Effector memory CD8-positive, alpha-beta T cell (primary cell): ENCODE data around the gene CST6.

Experiments
- ATAC-seq: fragments of 150-1000 bp; cut with Tn5 transposase; replicated peaks from 2 replicates; pipeline ENCODE4 v1.10.0; 2021; ENCODE audit warnings: mild to moderate bottlenecking, moderate library complexity
- DNase-seq, 3 experiments: peaks; one replicate each; pipeline ENCODE4 v3.0.0; 2021
- H3K27ac Mint-ChIP-seq, 2 donors: one replicate each; pipeline ENCODE4 v1.8.0; 2022; ENCODE audit warnings: mild to moderate bottlenecking in 2 of 2, mixed read lengths in 2 of 2, moderate library complexity in 2 of 2
- H3K27me3 Mint-ChIP-seq, 2 donors: one replicate each; pipeline ENCODE4 v1.8.0; 2022; ENCODE audit warnings: mixed read lengths in 2 of 2
- H3K36me3 Mint-ChIP-seq: one replicate; pipeline ENCODE4 v1.8.0; 2022; ENCODE audit warnings: mild to moderate bottlenecking, moderate library complexity, mixed read lengths; ENCODE audit not compliant: insufficient read depth
- H3K4me1 Mint-ChIP-seq, 2 donors: one replicate each; pipeline ENCODE4 v1.8.0; 2022; ENCODE audit warnings: low read depth in 2 of 2, mixed read lengths in 2 of 2
- H3K4me3 Mint-ChIP-seq, 2 donors: one replicate each; pipeline ENCODE4 v1.8.0; 2022; ENCODE audit warnings: mild to moderate bottlenecking in 2 of 2, mixed read lengths in 2 of 2, moderate library complexity in 2 of 2
- H3K9me3 Mint-ChIP-seq, 2 donors: one replicate each; pipeline ENCODE4 v1.8.0; 2022; ENCODE audit warnings: mixed read lengths in 2 of 2

CST6 gene

DNA sequence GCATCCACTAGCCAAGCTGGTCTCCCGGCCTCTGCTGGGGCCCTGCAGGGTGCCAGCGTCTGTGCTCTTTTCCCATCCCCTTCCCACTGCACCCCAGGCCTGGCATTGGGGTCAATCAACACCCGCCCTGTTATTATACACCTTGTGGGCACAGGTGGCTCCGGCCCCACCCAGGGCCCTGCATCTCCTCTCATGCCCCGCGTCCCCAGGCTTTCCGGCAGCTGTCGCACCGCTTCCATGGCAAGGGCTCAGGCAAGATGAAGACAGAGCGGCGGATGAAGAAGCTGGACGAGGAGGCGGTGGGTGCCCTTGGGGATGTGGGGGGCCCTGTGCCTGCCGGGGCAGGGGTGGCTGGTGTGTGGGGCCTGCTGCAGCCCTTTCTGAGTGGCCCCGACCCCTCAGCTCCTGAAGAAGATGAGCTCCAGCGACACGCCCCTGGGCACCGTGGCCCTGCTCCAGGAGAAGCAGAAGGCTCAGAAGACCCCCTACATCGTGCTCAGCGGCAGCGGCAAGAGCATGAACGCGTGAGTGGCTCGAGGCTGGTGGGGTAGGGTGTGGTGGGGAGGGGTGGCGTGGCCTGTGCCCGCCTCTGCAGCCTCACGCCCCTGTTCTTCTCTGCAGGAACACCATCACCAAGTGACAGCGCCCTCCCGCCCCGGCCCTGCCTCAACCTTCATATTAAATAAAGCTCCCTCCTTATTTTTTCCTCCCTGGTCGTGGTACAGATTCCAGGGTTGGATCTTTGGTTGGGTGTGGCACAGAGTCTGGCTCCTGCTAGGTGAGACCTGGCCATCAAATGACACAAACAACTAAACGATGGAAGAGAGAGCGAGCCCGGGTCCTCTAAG lies 33.2 kb upstream of the CST6 start:
- H3K27ac Mint-ChIP-seq = peak overlapping the region in 1 of 2 donors; percentile 82

DNA sequence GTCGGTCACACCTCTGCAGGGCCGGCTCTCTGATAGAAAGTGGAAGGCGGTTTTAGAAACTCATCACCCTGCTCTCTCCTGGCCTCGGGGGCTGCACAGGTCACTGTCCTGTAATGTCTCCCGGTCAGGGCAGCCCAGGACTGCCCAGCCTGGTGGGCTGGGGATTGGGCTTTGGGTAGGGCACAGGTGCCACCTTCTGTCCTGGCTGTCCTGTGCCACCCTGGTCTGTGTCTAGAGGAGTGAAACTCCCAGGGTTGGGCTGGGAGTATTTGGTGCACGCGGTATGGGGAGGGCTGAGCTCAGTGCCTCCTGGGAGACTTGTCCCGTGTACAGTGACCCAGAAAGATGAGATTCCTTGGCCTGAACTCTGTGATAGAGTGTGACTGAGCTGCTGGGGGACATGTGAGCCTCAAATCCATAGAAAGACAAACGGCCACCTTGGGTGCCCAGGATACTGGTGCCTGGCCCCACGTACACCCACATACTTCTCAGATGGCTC lies 32.5 kb upstream of the CST6 start:
- no peaks in the 10 kb centered on the region for H3K27me3 Mint-ChIP-seq
- no peaks in the 10 kb centered on the region for H3K9me3 Mint-ChIP-seq
- peak overlapping the region in 1 of 2 donors; percentile 81 for H3K27ac Mint-ChIP-seq
- H3K4me1 Mint-ChIP-seq = peaks cover 6 to 8% of the 10 kb centered on the region in 2 donors
- DNase-seq (no peak), ATAC-seq (no peak)
- H3K4me3 Mint-ChIP-seq = no peak overlapping the region
- H3K36me3 Mint-ChIP-seq = peaks cover 51% of the 10 kb centered on the region

More for the DNA sequence above, 33.2 kb upstream of the CST6 start:
- DNase-seq = no peak
- no peaks in the 10 kb centered on the region for H3K27me3 Mint-ChIP-seq
- no peak for ATAC-seq
- H3K4me1 Mint-ChIP-seq = peaks cover 6 to 10% of the 10 kb centered on the region in 2 donors
- peaks cover 57% of the 10 kb centered on the region for H3K36me3 Mint-ChIP-seq
- no peak overlapping the region for H3K4me3 Mint-ChIP-seq
- H3K9me3 Mint-ChIP-seq = no peaks in the 10 kb centered on the region

DNA sequence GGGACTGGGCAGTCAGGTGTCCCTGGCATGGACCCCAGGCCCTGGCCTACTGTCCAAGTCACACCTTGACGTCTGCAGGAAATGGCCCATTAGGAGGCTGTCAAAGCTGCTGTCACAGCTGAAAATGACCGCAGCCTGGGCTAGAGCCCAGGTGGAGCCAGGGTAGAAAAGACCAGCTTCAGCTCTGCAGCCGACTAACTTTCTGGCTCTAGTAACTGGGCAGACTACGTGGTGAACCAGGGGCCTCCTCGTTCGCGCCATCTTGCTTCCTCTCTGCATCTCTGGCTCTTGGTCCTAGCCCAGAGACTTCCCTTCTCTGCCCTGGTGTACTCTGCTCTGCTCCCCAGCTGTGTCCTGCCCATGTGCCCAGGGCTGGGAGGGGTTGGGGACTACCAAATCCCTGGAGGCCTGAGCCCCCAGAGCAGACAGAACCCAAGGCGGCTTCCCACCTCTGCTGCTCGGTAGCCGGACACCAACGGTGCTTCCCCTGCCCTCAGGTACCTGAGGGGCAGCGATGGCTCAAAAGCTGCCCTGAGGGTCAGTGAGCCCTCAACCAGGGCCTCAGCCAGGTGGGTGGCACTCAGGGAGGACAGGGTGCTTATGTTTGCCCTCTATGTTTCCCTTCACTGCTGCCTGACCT lies 30.6 kb upstream of the CST6 start:
- Mint-ChIP-seq H3K27ac (no peak overlapping the region), H3K9me3 (no peaks in the 10 kb centered on the region), H3K4me3 (no peak overlapping the region), H3K36me3 (peaks cover 32% of the 10 kb centered on the region), H3K4me1 (peaks cover 0 to under 1% of the 10 kb centered on the region in 2 donors), H3K27me3 (no peaks in the 10 kb centered on the region)
- no peak for DNase-seq
- ATAC-seq = no peak

DNA sequence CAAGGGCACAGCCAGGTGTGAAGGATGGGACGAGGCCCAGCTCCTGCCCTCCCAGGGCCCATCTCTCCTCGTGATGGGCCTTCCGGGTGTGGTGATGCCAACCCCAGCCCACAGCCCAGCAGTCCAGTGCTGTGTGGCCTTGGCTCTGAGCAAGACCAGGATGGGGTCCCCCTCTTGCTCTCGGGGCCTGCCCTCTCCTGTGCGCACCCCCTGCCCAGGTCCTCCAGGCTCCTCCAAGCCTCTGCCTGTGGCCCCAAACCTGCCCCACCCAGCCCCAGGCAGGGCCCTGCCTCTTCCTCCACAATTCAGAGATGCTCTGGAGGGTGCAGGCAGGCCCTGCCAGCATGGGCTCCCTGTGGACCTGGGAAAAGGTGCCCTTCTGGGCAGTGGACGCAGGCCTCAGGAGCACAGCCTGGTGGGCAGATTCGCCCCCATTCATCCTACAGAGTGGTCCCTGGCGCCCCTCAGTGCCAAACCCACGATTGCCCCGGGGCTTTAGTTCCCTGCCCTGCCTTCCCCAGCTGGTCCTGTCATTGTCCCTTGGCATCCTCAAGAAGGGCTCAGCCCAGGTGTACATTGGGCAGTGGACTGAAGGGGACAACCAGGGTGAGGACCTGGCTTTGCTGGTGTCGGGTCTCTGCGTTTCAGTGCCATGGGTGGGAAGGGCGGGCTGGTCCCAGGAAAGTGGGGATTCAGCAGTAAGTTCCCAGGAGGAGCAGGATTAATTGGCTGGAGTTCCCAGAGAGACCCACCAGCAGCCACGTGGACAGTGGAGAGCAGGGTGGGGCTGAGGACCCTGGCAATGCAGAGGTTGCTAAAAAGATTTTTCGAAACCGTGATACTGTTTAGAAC lies 29.6 kb upstream of the CST6 start:
- Mint-ChIP-seq H3K27me3 (no peaks in the 10 kb centered on the region), H3K4me1 (no peaks in the 10 kb centered on the region), H3K9me3 (no peaks in the 10 kb centered on the region), H3K36me3 (peaks cover 28% of the 10 kb centered on the region), H3K4me3 (no peak overlapping the region), H3K27ac (no peak overlapping the region)
- DNase-seq (no peak), ATAC-seq (no peak)

DNA sequence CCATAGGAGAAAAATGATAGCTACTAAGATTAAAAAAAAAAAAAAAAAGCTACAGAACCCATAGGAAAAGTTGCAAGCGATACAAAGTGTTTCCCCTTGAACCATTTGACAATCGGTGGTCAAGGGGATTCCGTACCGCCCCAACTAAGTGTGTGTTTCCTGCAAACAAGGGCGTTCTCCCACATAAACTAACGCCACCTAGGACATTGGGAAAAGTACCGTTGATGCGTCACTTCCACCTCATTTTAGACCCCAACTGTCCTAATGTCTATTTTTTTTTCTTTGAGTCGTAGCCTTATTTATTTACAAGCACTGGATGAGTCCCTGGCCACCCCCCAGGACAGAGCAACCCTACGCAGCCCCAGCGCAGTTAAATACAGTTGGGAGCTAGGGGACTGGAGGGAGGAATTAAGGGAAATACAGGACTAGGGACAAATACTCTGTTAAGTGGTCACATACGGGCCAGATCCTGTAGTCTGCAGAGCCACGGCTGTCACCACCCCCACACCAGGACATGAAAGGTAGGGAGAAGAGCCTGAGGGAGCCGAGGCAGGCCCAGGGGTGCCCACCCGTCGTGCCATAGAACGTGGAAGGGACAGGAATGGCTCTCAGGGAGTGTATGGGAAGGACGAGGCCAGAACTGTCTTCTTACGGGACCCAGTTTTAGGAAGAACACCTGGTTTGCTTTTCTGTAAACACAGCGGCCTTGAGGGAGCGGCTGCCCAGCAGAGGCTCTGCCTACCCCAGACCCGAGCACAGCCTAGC lies 28.8 kb upstream of the CST6 start:
- Mint-ChIP-seq H3K4me3 (no peak overlapping the region), H3K27ac (peak overlapping the region in 1 of 2 donors; percentile 59), H3K4me1 (no peaks in the 10 kb centered on the region), H3K27me3 (no peaks in the 10 kb centered on the region), H3K36me3 (peaks cover 24% of the 10 kb centered on the region), H3K9me3 (no peaks in the 10 kb centered on the region)
- ATAC-seq (no peak), DNase-seq (no peak)

DNA sequence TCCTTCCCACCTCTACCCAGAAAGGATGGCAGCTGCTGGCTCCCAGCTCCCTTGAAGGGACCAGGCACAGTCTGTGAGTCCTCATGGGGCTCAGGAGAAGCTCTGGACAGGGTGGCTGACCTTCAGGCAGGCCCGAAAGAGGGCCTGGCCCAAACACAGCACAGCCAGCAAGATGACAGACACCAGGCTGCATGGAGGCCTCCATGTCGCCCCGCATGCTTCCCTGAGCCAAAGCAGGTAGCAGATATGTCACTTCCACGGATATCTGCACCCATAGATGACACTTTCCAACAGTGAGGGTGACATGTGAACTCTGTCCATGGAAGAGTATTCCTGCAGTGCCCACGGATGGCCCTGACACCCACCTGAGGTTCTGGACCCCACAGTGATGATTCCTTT lies 28.2 kb upstream of the CST6 start:
- Mint-ChIP-seq H3K4me3 (no peak overlapping the region), H3K36me3 (peaks cover 19% of the 10 kb centered on the region), H3K27ac (peak overlapping the region in 1 of 2 donors; percentile 59), H3K27me3 (no peaks in the 10 kb centered on the region), H3K9me3 (no peaks in the 10 kb centered on the region), H3K4me1 (no peaks in the 10 kb centered on the region)
- DNase-seq (no peak), ATAC-seq (no peak)

DNA sequence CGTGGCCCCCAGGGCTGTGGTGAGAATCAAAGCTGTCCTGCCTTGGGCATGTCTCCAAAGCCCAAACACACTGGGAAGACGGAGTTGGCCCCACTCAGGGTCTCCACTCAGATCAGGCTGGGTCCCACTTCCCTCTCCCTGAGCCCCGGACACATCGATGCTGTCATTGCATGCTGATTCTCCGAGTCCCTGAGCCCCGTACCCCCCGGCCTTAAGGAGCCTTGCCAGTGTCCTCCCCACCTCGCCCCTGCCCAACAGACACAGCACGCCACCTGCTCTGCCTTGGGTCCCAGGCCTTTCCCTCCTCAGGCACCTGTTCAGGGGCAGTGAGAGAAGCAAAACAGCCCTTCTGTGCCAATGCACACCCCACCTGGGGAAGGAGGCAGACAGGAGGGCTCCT lies 24.5 kb upstream of the CST6 start:
- H3K36me3 Mint-ChIP-seq = no peaks in the 10 kb centered on the region
- peaks cover 6 to 8% of the 10 kb centered on the region in 2 donors for H3K4me1 Mint-ChIP-seq
- no peak overlapping the region for H3K27ac Mint-ChIP-seq
- DNase-seq = no peak
- H3K27me3 Mint-ChIP-seq = no peaks in the 10 kb centered on the region
- H3K9me3 Mint-ChIP-seq = no peaks in the 10 kb centered on the region
- H3K4me3 Mint-ChIP-seq = no peak overlapping the region
- no peak for ATAC-seq

DNA sequence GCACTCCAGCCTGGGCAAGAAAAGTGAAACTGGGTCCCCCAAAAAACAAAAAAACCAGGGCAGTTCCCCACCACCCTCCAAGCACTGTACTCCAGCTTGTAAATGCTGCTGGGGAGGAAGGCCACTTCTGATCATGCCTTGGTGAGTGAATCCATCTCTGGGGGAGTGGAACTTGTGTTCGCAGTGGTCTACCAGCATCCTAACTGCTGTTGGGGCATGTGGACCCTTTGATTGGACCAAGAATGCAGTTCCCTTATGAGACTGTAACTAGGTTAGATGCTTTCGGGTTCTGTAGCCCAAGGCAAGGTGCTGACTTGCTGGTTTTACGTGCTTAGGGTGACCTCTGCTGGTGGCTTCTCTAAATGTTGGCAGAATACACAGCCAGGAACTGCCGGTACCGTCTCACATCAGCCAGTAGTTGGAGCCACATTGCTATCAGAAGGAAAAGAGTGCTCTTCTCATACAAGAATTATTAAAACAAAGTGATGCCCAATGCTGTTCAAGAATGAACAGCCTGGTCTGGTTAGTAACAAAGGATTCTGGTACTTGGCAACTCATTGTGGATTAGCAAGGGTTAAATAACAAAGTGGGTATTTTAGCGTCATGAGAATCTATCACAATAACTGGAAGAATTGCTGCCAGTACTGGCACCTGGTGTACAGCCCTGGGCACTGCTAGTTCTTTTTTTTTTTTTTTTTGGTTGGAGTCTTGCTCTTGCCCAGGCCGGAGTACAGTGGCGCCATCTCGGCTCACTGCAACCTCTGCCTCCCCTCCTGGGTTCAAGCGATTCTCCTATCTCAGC lies 22.8 kb upstream of the CST6 start:
- Mint-ChIP-seq H3K4me3 (no peak overlapping the region), H3K4me1 (peaks cover 6 to 8% of the 10 kb centered on the region in 2 donors), H3K27me3 (no peaks in the 10 kb centered on the region), H3K36me3 (peaks cover 4% of the 10 kb centered on the region), H3K9me3 (no peaks in the 10 kb centered on the region), H3K27ac (peak overlapping the region in 1 of 2 donors; percentile 66)
- ATAC-seq = peak; percentile 97
- peak; percentile 91 to 95 (median 93) for DNase-seq

DNA sequence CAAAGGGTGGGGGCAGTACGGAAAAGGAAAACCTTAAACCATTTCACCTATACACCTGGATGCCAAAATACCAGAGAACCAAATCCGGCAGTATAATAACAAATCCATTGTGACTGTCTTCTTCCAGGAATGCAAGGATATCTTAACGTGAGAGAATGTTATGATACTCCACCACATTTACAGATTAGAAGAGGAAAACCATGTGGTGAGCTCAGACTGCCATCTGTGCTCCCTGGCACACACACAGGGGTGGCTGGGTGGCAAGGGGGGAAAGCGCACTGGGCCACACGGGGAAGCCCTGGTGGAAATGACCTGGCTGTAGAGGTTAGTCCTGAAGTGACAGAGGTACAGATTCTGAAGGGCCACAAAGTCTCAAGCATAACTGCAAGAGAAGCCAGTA lies 19.8 kb upstream of the CST6 start:
- no peak for DNase-seq
- H3K4me1 Mint-ChIP-seq = peaks cover 6 to 8% of the 10 kb centered on the region in 2 donors
- no peak overlapping the region for H3K4me3 Mint-ChIP-seq
- no peak for ATAC-seq
- H3K27ac Mint-ChIP-seq = no peak overlapping the region
- peaks cover 22% of the 10 kb centered on the region for H3K36me3 Mint-ChIP-seq
- no peaks in the 10 kb centered on the region for H3K9me3 Mint-ChIP-seq
- no peaks in the 10 kb centered on the region for H3K27me3 Mint-ChIP-seq

DNA sequence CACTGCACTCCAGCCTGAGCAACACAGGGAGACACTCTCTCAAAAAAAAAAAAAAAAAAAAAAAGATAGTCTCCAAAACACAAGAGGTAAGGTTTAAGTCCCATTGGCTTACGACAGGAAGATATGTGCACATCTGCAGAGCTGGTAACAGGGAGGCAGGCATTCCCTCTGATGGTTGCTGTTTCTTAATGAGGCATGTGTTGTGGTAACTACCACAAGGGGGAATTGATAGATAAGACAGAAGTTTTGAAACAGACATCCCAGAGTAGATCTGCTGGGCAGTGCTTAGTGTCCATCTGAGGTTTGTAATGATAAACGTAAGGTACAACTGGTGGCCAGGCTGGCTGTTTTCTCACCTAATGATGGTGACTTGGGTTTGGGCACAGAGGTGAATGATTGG lies 14.5 kb upstream of the CST6 start:
- no peak overlapping the region for H3K27ac Mint-ChIP-seq
- H3K27me3 Mint-ChIP-seq = no peaks in the 10 kb centered on the region
- no peaks in the 10 kb centered on the region for H3K9me3 Mint-ChIP-seq
- peaks cover 57% of the 10 kb centered on the region for H3K36me3 Mint-ChIP-seq
- H3K4me1 Mint-ChIP-seq = peaks cover 21 to 22% of the 10 kb centered on the region in 2 donors
- H3K4me3 Mint-ChIP-seq = no peak overlapping the region
- DNase-seq (no peak), ATAC-seq (no peak)

DNA sequence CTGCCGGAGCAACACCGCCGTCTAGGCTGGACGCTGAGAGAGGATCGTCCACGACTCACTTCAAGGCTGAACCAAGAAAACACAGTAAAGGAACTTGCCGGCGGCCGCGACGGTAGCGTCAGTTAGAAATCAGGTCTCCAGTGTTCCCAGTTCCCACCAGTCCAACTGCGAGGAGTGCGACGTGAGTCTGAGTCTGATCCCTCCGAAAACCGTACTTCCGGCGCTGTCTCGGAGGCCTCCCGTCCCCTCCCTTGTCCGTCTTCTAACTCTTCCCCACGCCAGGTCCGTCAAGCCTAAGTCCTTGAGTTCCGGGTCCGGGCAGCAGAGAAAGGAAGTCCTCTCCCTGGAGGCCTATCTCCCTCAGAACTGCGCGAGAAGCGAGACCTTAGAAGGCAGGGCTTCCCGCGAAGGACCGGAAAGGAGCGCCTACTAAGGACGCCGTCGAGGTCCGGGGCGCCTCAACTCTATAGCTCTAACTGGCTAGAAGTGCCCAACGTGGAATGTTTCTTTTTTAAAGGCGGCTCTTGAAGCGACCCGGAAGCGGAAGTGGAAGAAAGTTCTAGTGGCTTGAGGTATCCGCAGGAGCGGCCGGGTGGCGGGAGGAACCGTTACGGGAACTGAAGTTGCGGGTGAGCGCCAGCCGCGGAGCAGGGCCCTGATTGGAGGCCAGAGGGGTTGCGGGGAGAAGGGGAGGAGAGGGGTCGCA lies 9.7 kb upstream of the CST6 start, which contains the start of the genes BANF1 and EIF1AD:
Gene BANF1 (plus strand): TSS at position 562 of the 706 bp plus-strand sequence. CDS start 748 bp downstream, outside the sequence.
Gene EIF1AD (minus strand): TSS at position 216 of the 706 bp plus-strand sequence. CDS start 1,768 bp downstream, outside the sequence.
- H3K9me3 Mint-ChIP-seq = no peaks in the 10 kb centered on the region
- DNase-seq = peak; percentile 92 to 97 (median 93)
- peaks cover 50% of the 10 kb centered on the region for H3K36me3 Mint-ChIP-seq
- peak within 1 kb of the TSS; percentile 97 for H3K4me3 Mint-ChIP-seq
- H3K27ac Mint-ChIP-seq = peak within 1 kb of the TSS; percentile 96 to 97
- H3K4me1 Mint-ChIP-seq = peaks cover 24 to 29% of the 10 kb centered on the region in 2 donors
- peak; percentile 78 for ATAC-seq
- H3K27me3 Mint-ChIP-seq = no peaks in the 10 kb centered on the region
